Hematopoietic multipotent progenitor cell treated with erythropoietin and hydrocortisone succinate and interleukin-3 and kit ligand, for 4 days (in vitro differentiated cells): ENCODE measurements around the gene LYRM2.

Experiments used
- DNase-seq: peaks from one replicate; pipeline ENCODE4 v3.0.0-alpha.2; 2015

LYRM2 gene

DNA sequence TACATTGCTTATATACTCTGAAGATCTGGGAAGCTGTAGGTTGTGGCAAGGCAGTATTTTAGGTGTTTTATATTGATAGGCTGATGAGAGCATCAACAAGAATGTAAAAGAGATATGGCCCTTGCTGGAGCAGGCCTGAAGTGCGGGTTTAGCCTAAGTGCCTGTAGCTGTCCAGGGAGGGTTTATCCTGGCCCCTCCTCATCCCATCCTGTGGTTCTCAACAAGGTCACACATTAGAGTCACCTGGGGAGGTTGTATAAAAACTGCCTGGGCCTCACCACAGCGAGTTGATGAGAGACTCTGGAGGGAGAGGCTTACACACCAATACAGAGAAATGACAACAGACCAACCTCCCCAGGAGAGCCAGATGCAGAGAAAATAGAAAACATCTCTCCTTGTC, 48.4 kb downstream of the LYRM2 start:
- no peak for DNase-seq

GRCh38 chr6:89589297-89590025, 49.1 kb downstream of the LYRM2 start:
- peak; percentile 11 for DNase-seq

DNA sequence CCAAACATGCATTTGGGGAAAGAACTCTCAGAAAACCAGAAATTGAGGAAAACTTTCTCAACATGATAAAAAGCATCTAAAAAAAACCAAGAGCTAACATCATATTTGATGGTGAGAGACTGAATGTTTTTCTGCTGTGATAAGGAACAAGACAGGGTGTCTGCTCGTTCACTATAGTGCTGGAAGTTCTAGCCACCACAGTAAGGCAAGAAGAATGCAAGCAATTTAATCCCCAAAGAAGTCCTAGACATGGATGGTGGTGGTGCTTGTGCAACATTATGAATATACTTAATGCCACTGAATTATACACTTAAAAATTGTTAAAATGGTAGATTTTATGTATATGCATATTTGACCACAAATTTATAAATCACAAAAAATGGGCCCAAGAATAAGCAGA, 53.4 kb downstream of the LYRM2 start:
- no peak for DNase-seq

- no peak for DNase-seq
These were observed 54.0 kb downstream of the LYRM2 start for GRCh38 chr6:89584539-89584938.

DNA sequence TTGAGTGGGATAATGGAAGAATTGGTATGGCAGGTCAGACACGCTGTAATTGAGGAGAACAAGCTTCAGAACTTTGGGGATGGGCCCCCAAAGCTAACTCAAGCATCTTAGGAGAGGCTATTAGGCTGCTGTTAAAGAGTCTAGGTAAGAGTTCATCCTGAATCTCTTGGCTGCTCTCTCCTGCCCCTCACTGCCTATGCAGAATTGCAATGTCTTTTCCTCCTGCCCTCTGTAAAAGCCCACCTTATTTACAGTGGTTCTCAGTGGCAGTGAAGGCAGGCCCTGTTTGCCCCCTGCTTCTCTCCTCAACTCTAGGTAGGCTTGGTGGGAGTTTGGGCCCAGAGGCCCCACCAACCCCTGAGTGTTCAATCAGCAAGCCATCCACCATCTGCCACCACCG, 55.0 kb downstream of the LYRM2 start:
- DNase-seq, result no peak

DNA sequence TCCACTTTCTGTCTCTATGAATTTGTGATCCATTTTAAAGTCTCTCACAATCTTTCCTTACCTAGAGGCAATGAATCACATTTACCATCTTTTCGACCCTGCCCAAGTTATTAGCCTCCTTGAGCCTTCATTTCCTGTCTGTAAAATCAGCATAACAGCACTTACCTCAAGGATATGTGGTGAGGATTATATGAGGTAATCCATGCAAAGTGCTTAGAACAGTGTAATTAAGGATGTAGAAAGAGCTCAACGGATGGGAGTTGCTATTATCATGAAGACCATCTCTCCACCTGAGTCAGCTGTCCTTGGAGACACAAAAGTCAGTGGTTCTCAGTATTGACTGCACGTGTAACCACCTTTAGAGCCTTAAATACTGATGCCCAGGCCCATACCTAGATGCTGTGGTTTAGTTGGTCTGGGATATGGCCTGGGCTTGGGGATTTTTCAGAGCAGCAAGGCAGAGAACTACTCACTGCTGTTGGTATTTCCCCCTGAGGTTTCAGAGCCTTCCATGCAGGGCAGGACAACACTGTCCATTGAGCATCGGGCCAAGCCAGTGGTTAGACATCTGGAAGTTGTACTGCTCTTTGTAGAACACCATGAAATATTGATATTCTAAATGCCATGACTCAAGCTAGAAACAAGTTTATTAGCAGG, 55.8 kb downstream of the LYRM2 start:
- no peak for DNase-seq

GRCh38 chr6:89581689-89582088, 56.9 kb downstream of the LYRM2 start:
- no peak for DNase-seq

DNA sequence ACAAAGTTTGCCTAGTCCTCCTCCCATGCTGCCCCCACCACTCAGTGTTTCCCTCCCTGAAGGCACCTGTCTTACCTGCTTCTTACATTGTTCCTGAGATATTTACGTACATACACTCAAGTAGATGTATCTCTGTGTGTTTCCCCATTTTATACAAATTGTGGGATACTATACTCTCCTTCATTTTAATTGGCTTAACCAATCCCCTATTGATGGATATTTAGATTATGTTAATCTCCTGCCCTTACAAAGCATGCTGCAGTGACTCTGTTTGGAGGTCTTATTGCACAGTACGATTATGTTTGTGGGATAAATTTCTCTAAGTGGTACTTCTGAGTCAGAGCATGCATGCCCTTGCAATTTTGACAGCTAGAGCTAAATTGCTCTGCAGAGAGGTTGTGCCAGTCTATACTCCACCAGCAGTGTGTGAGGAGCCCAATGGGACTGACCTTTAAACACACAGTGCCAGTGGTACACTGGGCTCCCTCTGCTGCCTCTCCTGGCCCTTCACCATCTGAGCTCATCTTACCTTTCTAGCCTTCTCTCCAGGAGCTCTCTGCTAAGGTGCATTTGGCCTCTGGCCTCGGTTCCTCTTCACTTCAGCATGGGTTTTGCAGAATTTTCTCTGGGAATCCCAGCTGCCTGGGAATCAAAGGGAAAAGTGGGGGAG, 57.4 kb downstream of the LYRM2 start:
- DNase-seq, result no peak

DNA sequence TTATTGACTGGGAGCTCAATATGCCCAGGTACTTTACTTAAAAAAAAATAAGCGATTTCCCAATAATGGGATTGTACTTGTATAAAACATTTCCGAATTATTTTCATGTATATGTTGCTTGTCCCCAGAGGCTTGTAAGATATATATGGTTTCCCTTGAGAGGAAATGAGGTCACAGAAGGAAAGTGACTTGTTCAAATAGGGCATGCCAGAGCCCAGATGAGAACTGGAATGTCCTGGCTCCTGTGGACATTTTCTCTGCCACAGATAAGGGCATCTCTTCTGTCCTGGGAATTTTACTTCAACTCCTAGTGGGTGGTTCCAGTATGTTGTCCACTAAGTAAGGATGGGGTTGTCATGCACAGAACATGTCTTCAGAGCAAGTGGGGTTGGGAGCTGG, 63.0 kb downstream of the LYRM2 start:
- no peak for DNase-seq

- DNase-seq, result no peak
These were observed 63.5 kb downstream of the LYRM2 start for GRCh38 chr6:89574910-89575561.

DNA sequence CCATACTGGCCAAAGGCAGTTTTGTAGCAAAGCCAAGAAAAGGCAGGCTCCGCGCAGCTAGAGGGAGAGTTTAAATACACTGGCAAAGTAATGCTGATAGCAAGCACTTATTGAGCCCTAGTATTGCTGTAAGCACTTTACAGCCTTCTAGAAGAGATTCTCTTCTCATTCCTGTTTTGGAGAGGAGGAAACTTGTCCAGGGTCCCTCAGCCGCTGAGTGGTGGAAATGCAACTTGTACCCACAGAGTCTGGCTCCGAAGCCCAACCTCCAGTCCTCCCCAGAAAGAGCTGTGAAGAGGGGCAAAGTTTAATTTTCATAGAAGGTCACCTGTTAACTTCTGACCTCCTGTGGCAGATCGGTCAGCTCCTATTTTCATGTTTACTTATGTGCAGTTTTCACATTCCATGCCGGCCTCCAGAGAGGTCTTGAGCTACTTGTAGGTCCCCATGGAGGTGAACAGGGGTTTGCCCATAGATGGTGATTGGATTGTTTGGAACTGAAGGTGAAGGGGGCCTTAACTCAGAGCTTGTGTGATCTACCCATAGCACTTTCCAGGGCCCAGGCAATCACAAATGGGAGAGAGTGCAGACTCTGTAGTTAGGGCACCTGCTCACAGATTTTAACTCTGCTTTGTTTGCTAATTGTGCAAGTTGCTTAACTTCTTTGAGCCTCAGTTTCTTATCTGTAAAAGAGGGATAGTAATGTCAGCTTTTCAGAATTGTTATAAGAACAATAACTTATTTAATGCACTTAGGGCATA, 70.7 kb downstream of the LYRM2 start:
- DNase-seq, result no peak

DNA sequence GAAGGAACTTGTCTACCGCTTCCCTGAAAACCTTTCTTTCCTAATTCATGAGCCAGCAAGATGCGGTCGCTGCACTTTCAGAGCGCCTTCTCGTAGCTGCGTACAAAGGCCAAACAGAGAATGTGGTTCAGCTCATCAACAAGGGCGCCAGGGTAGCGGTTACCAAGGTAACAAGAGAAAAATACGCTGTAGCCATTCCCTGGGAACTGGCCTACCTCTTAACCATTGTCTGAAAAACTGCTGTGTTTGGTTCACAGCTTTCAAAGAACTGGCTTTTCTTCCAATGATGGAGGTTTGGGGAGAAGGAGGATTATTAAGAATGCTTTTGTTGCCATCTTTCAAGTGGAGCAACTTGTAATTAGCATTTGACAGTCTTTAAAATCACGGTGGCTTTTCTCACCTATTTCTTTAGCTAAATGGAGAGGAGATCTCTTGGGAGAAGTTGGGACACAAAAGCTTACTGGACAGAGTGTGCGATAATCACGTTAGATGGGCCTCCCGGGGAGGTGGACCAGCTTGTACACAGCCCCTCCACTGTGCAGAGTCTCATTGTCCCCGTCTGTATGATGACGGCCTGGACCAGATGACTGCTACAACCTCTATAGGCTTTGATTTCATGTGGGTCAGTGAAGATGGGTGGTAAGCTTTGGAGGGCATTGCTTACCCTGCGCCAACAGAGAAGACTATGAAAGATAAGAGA, 71.5 kb downstream of the LYRM2 start:
- no peak for DNase-seq

- no peak for DNase-seq
These were observed 72.3 kb downstream of the LYRM2 start for GRCh38 chr6:89566008-89566800.

GRCh38 chr6:89564752-89565427, 73.7 kb downstream of the LYRM2 start:
- DNase-seq, result no peak

DNA sequence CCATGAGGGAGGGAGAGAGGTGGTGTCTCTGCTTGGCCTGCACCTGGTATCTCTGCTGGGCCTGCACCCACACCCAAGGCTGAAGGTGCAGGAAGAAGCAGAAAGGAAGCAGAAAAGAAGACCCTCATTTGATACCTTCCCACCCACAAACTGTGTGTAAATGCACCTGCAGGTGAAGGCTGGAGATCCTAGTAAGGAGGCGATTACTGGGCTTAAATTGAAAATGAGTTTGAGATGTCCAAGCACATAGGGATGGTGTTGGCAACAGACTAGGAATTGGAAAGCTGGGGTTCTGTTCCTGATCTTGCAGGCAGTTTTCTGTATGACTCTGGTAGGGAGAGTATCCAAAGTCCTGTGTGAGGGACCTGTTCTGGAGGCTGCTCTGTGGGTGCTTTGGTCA, 74.7 kb downstream of the LYRM2 start:
- DNase-seq, result no peak

DNA sequence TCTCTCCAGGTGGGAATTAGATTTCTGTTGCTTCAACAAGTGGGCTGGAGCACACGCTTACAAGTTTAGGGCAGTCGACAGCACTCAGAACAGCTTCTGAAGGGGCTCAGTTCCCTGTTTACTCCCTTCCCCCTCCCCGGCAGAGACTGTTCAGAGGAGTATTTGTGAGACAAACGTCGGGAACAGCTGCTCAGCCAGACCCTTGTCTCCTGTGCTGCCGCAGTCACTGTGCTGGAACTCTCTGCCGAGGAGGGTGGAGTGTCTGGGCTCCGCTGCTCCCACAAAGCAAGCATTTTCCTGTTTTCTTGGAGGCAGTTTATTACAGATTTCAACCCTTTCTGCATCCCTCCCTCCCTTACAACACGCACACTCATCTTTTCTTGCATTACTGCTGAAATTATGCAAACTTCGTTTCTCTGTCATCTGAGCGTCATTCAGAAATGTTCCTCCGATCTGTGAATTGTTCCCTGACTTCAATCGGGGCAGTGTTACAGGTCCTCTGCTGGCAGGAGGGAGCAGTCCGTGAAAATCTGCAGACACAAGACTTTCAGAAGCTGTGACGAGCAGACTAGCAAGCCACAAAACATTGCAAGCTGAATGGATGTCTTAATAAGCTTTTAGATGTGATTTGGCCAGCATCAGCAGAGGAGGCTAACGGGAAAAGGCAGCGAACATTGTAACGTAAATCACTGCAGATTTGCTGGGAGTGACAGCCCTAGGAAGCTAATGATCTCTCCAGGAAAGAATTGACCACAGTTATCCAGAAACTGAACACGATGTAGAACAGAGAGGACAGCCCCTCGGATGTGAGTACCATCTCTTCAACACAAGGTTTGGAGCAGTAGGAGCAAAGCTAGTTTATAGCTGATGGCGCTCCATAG, 76.2 kb downstream of the LYRM2 start:
- DNase-seq, result no peak

- peak; percentile 30 for DNase-seq
These were observed 79.1 kb downstream of the LYRM2 start for GRCh38 chr6:89559487-89559886.

GRCh38 chr6:89555806-89556205, 82.7 kb downstream of the LYRM2 start:
- no peak for DNase-seq

DNA sequence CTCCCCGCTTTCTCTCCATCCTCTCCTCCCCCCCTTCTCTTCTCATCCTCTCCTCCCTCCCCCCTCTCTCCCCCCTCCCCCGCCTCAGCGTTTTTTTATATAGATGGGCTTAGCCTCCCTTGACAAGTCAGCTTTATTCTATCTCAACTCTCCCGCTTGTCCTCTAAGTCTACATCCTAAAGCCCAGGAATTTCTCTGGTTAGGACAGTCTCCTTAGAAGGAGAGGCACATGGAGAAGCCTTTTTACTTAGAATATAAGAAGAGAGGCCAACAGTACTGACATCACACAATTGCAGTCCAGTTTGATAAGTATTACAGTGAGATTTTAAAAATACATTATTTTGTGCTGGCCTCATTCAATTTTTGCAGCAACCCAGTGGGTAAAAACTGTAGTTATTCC, 83.5 kb downstream of the LYRM2 start:
- DNase-seq, result no peak

- peak; percentile 6 for DNase-seq
These were observed 84.4 kb downstream of the LYRM2 start for GRCh38 chr6:89554106-89554505.
